DOHH2 (cell line): ENCODE measurements around the gene RNF144A.

Source experiments
- EZH2phosphoT487 ChIP-seq: fragments of 200-600 bp; sonication (generic); IDR thresholded peaks from 2 replicates; pipeline ENCODE4 v1.6.1; 2017; ENCODE audit warnings: borderline replicate concordance, mild to moderate bottlenecking, antibody characterized with exemption, low read length, moderate library complexity, mixed read lengths
- TF ChIP-seq, protein P1 (sequence below): fragments of 200-600 bp; sonication (generic); IDR thresholded peaks from one replicate; pipeline ENCODE4 v1.5.1; 2014; ENCODE audit warnings: antibody characterized with exemption, mild to moderate bottlenecking, low read depth, low read length; ENCODE audit not compliant: poor library complexity, severe bottlenecking

GRCh38 chr2:6990871-6991270 lies 73.7 kb downstream of the RNF144A start:
- TF ChIP-seq, protein P1, sequence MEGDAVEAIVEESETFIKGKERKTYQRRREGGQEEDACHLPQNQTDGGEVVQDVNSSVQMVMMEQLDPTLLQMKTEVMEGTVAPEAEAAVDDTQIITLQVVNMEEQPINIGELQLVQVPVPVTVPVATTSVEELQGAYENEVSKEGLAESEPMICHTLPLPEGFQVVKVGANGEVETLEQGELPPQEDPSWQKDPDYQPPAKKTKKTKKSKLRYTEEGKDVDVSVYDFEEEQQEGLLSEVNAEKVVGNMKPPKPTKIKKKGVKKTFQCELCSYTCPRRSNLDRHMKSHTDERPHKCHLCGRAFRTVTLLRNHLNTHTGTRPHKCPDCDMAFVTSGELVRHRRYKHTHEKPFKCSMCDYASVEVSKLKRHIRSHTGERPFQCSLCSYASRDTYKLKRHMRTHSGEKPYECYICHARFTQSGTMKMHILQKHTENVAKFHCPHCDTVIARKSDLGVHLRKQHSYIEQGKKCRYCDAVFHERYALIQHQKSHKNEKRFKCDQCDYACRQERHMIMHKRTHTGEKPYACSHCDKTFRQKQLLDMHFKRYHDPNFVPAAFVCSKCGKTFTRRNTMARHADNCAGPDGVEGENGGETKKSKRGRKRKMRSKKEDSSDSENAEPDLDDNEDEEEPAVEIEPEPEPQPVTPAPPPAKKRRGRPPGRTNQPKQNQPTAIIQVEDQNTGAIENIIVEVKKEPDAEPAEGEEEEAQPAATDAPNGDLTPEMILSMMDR, result no peak
- TF ChIP-seq EZH2phosphoT487, result no peak
